Frontal cortex (tissue), 4 donors: ENCODE measurements around the gene RNASE8. TPM values are rescaled to one million over a fixed set of nuclear protein-coding genes. Genes with fewer than 3 reads are reported as not detected.
"Not testable (repeated sequence)": the region's sequence is repeated elsewhere in the genome, so short reads cannot be mapped to it uniquely, and the experiment has no call there.

Experiments used
- DNase-seq, 2 donors: peaks; one replicate each; pipeline ENCODE4 v3.0.0; 2012; ENCODE audit warnings: low spot score in 2 of 2
- FAIRE-seq: peaks from 2 replicates; lab custom pipeline; 2012; peaks lifted over from hg19 to GRCh38; lab: Jason Lieb, UNC
- total RNA-seq: library from RNA; depleted of rRNA; stranded (reverse); fragments of >200 nt; gene quantifications from one replicate; pipeline ENCODE4 v1.2.3, GENCODE V29; 2014
- donor health status: control.
- donor health status: control.
- donor health status: control.

Gene RNASE8
- total RNA-seq = not detected

- DNase-seq = no peak
- no peak for FAIRE-seq
Observed at GRCh38 chr14:21057803-21058675, at the start of gene RNASE8. Gene RNASE8, plus strand, starts transcription at chr14:21057822. Its CDS starts 71 bp downstream, at chr14:21057893.

GRCh38 chr14:21009721-21010120 is 47.9 kb upstream of the RNASE8 start:
- DNase-seq, FAIRE-seq: not testable (repeated sequence)

GRCh38 chr14:21011136-21011535 is 46.5 kb upstream of the RNASE8 start:
- no peak for FAIRE-seq
- no peak for DNase-seq

GRCh38 chr14:21014761-21015190 is 42.8 kb upstream of the RNASE8 start:
- peak; percentile 83 for FAIRE-seq

GRCh38 chr14:21015312-21015711 is 42.3 kb upstream of the RNASE8 start:
- DNase-seq = no peak
- FAIRE-seq = no peak

More at GRCh38 chr14:21014761-21015190, 42.8 kb upstream of the RNASE8 start:
- DNase-seq = peak; percentile 62 to 71

GRCh38 chr14:21016413-21017190 is 41.0 kb upstream of the RNASE8 start:
- FAIRE-seq = no peak
- DNase-seq = no peak

GRCh38 chr14:21017528-21018245 is 39.9 kb upstream of the RNASE8 start:
- DNase-seq (no peak), FAIRE-seq (no peak)

- DNase-seq = no peak
- FAIRE-seq = no peak
Observed at GRCh38 chr14:21018286-21018685, 39.3 kb upstream of the RNASE8 start.

- FAIRE-seq (no peak), DNase-seq (no peak)
Observed at GRCh38 chr14:21018781-21019180, 38.8 kb upstream of the RNASE8 start.

- DNase-seq (no peak), FAIRE-seq (no peak)
Observed at GRCh38 chr14:21019366-21019765, 38.3 kb upstream of the RNASE8 start.

- FAIRE-seq = no peak
- no peak for DNase-seq
Observed at GRCh38 chr14:21020977-21021545, 36.6 kb upstream of the RNASE8 start.

GRCh38 chr14:21022686-21023085 is 34.9 kb upstream of the RNASE8 start:
- FAIRE-seq = no peak
- no peak for DNase-seq

- DNase-seq = no peak
- no peak for FAIRE-seq
Observed at GRCh38 chr14:21023174-21023573, 34.4 kb upstream of the RNASE8 start.

GRCh38 chr14:21023817-21024584 is 33.6 kb upstream of the RNASE8 start:
- no peak for DNase-seq
- no peak for FAIRE-seq

- FAIRE-seq = no peak
- DNase-seq = peak; percentile 79 to 86
Observed at GRCh38 chr14:21024585-21025370, 32.8 kb upstream of the RNASE8 start, which contains the start of gene NDRG2. Gene NDRG2, minus strand, starts transcription at chr14:21025061. Its CDS starts 1,746 bp downstream, at chr14:21023315.

GRCh38 chr14:21025371-21026273 is 32.0 kb upstream of the RNASE8 start:
- peak; percentile 72 to 80 for DNase-seq
- no peak for FAIRE-seq
